PC-3 (cell line): ENCODE results near the gene ACOT6.
"Not testable (repeated sequence)": the region's sequence is repeated elsewhere in the genome, so short reads cannot be mapped to it uniquely, and the experiment has no call there.

ENCODE experiments used
- EZH2 ChIP-seq: fragments of 300-600 bp; sonication (generic); IDR thresholded peaks from one replicate; pipeline ENCODE4 v1.6.1; 2017; ENCODE audit warnings: antibody characterized with exemption, mild to moderate bottlenecking, low read length; ENCODE audit not compliant: unreplicated experiment
- EZH2phosphoT487 ChIP-seq: fragments of 300-600 bp; sonication (generic); IDR thresholded peaks from 2 replicates; pipeline ENCODE4 v1.6.1; 2018; ENCODE audit warnings: mild to moderate bottlenecking, antibody characterized with exemption, low read length, borderline replicate concordance
- TF ChIP-seq, protein P1 (sequence below): fragments of 300-600 bp; sonication (generic); conservative IDR thresholded peaks from 2 replicates; pipeline ENCODE4 v1.5.1; 2017; ENCODE audit warnings: antibody characterized with exemption, low read depth, mild to moderate bottlenecking, low read length

DNA sequence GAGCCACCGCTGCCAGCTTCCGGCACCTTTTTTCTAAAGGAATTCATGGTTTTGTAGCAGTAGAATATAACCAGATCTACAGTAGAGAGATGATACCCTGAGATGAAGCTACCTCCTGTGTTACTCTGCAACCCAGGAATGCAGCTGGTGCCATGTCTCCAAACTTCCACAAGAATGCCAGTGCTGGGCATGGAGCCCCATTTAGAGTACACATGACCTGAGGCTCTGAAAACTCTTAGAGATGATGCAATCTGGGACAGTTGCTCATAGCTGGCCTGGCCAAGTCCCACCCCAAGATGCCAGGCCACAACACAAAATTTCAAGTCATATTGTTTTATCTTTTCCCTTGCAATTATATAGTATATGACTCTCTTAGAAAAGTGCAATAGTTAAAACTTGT lies 35.1 kb upstream of the ACOT6 start:
- TF ChIP-seq, protein P1, sequence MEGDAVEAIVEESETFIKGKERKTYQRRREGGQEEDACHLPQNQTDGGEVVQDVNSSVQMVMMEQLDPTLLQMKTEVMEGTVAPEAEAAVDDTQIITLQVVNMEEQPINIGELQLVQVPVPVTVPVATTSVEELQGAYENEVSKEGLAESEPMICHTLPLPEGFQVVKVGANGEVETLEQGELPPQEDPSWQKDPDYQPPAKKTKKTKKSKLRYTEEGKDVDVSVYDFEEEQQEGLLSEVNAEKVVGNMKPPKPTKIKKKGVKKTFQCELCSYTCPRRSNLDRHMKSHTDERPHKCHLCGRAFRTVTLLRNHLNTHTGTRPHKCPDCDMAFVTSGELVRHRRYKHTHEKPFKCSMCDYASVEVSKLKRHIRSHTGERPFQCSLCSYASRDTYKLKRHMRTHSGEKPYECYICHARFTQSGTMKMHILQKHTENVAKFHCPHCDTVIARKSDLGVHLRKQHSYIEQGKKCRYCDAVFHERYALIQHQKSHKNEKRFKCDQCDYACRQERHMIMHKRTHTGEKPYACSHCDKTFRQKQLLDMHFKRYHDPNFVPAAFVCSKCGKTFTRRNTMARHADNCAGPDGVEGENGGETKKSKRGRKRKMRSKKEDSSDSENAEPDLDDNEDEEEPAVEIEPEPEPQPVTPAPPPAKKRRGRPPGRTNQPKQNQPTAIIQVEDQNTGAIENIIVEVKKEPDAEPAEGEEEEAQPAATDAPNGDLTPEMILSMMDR = not testable (repeated sequence)
- not testable (repeated sequence) for TF ChIP-seq EZH2, EZH2phosphoT487
